Spleen (tissue), 7 donors: ENCODE results near the gene PLOD2.

Source experiments
- POLR2A ChIP-seq, 3 donors: fragments of 450-650 bp; IDR thresholded peaks; one replicate each; pipeline ENCODE4 v1.5.1; 2017; ENCODE audit warnings: antibody characterized with exemption in 3 of 3, mild to moderate bottlenecking in 1 of 3
- TF ChIP-seq, protein P1 (sequence below), 11 experiments: fragments of 200-600 bp in 7 of 11; fragments of 450-650 bp in 4 of 11; sonication (generic) in 4 of 11; IDR thresholded peaks in 8 of 11; conservative IDR thresholded peaks in 3 of 11; 1 replicate in 7 of 11; 2 replicates in 4 of 11; pipeline versions ENCODE4 v1.4.0 to v1.8.0; 2016 to 2021; ENCODE audit warnings: antibody characterized with exemption in 11 of 11, inconsistent platforms in 4 of 11, mild to moderate bottlenecking in 1 of 11
- donor health status: DM: no; HTN: no; CAD: no; lungs with moderate emphysema.
- donor health status: DM: no; HTN: no; CAD: no.
- donor health status: DM: no; HTN: no; CAD: no.

DNA sequence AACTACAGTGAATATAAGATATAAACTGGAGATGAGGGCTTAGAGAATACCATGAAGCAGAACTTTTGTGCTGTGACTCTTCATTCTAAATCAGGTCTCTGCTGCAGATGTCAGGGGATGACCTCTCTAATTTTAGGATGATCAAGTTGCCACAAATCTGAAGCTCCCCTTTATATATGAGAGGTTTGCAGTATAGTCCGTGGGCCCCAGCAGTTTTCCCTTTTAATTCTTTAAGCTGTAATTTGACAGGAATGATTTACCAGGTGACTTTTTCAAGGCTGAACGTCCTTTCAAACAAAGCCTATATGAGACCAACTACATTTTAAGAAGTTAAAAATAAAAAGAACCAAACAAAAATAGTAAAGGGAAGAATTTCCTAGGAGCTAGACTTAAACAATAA is 4.9 kb upstream of the PLOD2 start:
- TF ChIP-seq POLR2A (IDR thresholded peaks at IDR 0.05) = no peak
- TF ChIP-seq, protein P1, sequence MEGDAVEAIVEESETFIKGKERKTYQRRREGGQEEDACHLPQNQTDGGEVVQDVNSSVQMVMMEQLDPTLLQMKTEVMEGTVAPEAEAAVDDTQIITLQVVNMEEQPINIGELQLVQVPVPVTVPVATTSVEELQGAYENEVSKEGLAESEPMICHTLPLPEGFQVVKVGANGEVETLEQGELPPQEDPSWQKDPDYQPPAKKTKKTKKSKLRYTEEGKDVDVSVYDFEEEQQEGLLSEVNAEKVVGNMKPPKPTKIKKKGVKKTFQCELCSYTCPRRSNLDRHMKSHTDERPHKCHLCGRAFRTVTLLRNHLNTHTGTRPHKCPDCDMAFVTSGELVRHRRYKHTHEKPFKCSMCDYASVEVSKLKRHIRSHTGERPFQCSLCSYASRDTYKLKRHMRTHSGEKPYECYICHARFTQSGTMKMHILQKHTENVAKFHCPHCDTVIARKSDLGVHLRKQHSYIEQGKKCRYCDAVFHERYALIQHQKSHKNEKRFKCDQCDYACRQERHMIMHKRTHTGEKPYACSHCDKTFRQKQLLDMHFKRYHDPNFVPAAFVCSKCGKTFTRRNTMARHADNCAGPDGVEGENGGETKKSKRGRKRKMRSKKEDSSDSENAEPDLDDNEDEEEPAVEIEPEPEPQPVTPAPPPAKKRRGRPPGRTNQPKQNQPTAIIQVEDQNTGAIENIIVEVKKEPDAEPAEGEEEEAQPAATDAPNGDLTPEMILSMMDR (IDR thresholded peaks at IDR 0.05 in 8 of 11, conservative IDR thresholded peaks at IDR 0.05 in 3 of 11) = no peak
